Kidney epithelial cell (primary cell): Measurements from ENCODE around the gene ETV3. TPM values are rescaled to one million over a fixed set of nuclear protein-coding genes. Genes with fewer than 3 reads are reported as not detected.

ENCODE experiments used
- DNase-seq: peaks from one replicate; pipeline ENCODE4 v3.0.0-alpha.2; 2010; ENCODE audit warnings: low read depth
- H3K27me3 ChIP-seq: 2 replicates; pipeline ENCODE4 v1.6.0; 2011; ENCODE audit warnings: low read length; ENCODE audit not compliant: control insufficient read depth, insufficient read depth
- H3K36me3 ChIP-seq: 2 replicates; pipeline ENCODE4 v1.5.1; 2011; ENCODE audit warnings: low read length; ENCODE audit not compliant: control insufficient read depth, insufficient read depth
- H3K4me3 ChIP-seq: 2 replicates; pipeline ENCODE4 v1.5.1; 2011; ENCODE audit warnings: low read depth, mild to moderate bottlenecking, control low read depth, low read length
- CTCF ChIP-seq: IDR thresholded peaks from 2 replicates; pipeline ENCODE4 v1.5.1; 2011; ENCODE audit warnings: mild to moderate bottlenecking, moderate library complexity, low read length, control low read depth, inconsistent platforms; ENCODE audit not compliant: insufficient read depth, poor library complexity, severe bottlenecking
- total RNA-seq: library from RNA; depleted of rRNA; stranded (reverse); fragments of >200 nt; gene quantifications from 2 replicates; pipeline ENCODE4 v1.2.3, GENCODE V29; 2015

The ETV3 gene
- total RNA-seq, 1 donor from 2014 or later, result 16.6 TPM

DNA sequence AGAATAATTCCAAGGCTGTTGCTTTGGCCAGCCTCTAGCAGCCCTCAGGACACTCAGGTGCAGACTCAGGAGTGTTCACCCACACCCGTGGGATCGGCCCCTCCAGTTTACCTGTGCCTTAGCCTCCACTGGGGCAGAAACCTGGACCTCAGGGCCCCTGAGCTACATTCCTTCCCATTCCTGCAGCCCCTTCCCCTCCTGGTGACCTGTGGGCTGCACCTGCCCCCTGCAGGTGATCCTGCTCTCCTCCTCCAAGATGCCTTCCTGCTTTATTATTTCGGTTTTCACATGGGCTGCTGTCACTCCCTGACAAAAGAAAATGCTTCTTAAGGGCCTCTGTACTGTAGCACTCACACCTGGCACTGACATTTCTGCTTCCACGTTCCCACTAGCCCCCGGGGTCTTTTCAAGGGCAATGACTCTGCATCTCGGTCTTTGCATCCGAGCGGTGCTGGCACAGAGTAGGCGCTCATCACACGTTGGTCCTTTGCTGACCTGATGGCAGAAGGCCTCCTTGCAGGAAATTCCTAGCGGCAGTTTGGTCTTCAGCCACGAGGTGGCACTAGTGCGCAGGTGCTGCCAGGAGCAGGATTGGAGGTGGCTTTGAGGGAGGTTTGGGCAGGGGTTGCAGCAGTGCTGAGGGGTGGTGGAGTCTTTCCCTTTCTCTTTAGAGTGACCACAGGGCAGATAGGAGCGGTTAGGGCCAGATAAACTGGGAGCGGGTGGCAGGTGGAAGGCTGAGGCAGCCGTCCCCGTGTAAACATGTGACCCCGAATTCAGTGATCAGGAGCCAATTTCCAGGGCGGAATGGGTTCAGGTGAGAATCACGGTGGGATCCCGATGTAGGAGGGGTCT, 25.3 kb upstream of the ETV3 start:
- TF ChIP-seq CTCF, result peak; percentile 94
- H3K4me3 ChIP-seq, result no peak overlapping the region
- no peak for DNase-seq
- H3K36me3 ChIP-seq, result no peaks in the 10 kb centered on the region
- peaks cover 3% of the 10 kb centered on the region for H3K27me3 ChIP-seq

GRCh38 chr1:157162345-157162744, 24.1 kb upstream of the ETV3 start:
- no peak overlapping the region for H3K4me3 ChIP-seq
- no peaks in the 10 kb centered on the region for H3K36me3 ChIP-seq
- peaks cover 3% of the 10 kb centered on the region for H3K27me3 ChIP-seq
- TF ChIP-seq CTCF, result no peak
- no peak for DNase-seq

DNA sequence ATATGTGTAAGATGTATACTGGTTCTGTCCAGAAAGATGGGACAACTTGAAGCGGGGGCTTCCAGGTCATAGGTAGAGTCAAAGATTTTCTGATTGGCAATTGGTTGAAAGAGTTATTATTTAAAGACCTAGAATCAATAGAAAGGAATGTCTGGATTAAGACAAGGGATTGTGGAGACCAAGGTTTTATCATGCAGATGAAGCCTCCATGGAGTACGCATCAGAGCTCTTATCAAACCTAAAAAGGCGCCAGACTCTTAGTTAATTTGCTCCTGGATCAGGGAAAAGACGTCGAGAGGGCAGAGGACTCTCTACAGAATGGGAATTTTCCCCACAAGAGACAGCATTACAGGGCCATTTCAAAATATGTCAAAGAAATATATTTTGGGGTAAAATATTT, 23.7 kb upstream of the ETV3 start:
- peaks cover 3% of the 10 kb centered on the region for H3K27me3 ChIP-seq
- no peaks in the 10 kb centered on the region for H3K36me3 ChIP-seq
- DNase-seq, result no peak
- no peak overlapping the region for H3K4me3 ChIP-seq
- no peak for TF ChIP-seq CTCF

DNA sequence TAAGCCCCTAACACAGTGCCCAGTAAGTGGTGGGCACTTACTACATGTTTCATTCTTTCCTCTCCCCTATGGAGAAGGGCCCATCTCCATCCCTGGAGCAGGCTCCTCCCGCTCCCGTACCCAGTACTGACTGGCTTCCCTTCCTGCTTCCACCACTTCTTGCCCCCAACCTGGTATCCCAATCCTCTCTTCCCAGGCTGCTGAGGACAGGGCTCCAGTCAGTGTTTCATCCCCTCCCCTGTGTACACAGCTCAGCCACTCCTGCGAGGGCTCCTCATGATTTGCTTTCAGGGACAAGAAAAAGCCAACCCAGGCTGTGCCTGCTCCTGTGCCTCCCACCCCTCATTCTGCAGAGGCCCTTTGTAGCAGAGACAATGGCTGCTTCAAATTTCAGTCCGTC, 20.8 kb upstream of the ETV3 start:
- Histone ChIP-seq H3K36me3 (no peaks in the 10 kb centered on the region), H3K27me3 (no peaks in the 10 kb centered on the region), H3K4me3 (no peak overlapping the region)
- no peak for DNase-seq
- TF ChIP-seq CTCF, result no peak

GRCh38 chr1:157157501-157158190, 19.5 kb upstream of the ETV3 start:
- Histone ChIP-seq H3K36me3 (no peaks in the 10 kb centered on the region), H3K27me3 (no peaks in the 10 kb centered on the region), H3K4me3 (no peak overlapping the region)
- no peak for TF ChIP-seq CTCF
- no peak for DNase-seq
